GM12865 (cell line): ENCODE measurements around the gene RBM33.

Experiments
- DNase-seq: peaks from one replicate; pipeline ENCODE4 v3.0.0; 2010; ENCODE audit warnings: low read depth
- H3K4me3 ChIP-seq: 2 replicates; pipeline ENCODE4 v1.5.1; 2011; ENCODE audit warnings: mild to moderate bottlenecking, low read depth, low read length, control low read depth
- CTCF ChIP-seq: IDR thresholded peaks from 2 replicates; pipeline ENCODE4 v1.5.1; 2011; ENCODE audit warnings: low read length, control low read depth, low read depth, inconsistent platforms; ENCODE audit not compliant: insufficient read depth; ENCODE audit errors: missing control alignments

RBM33 gene

DNA sequence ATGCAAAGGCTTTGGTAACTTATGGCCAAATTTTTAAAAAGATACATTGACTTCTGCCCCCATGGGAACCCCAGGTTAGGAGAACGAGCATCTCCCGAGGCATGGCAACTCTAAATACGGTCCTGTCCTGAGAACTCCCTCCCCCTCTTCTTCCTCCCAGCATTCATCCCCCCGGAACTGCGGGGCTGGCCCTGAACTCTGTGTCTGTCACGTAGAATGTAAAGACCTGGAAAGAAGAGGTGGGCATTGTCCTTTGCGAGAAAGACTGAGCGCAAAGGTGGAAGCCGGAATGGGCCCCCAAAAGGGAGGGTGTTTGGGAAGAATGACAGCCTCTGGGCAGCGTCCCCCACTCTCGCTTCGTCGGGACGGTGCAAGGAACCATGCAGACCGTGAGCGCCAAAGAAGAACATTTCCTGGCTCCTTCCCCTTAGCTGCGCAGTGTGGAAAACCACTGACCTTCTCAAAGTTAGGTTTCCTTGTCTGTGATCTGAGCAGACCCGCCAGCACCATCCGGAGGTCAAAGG, 146.8 kb downstream of the RBM33 start:
- H3K4me3 ChIP-seq, result no peak overlapping the region
- no peak for TF ChIP-seq CTCF
- no peak for DNase-seq

DNA sequence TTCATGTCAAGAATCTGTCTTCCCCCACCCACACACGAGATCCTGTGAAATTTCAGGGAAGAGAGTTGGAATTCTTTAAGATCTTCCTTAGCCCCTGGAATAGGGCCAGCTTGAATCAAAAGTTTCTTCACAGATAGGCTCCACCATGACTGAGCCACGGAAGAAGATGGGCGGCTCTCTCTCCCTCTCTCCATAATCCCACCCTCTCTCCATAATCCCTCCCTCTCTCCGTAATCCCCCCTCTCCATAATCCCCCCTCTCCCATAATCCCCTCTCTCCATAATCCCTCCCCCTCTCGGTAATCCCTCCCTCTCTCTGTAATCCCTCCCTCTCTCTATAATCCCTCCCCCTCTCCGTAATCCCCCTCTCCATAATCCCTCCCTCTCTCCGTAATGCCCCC, 147.4 kb downstream of the RBM33 start:
- DNase-seq, result no peak
- no peak overlapping the region for H3K4me3 ChIP-seq
- no peak for TF ChIP-seq CTCF

GRCh38 chr7:155792315-155792960, 148.0 kb downstream of the RBM33 start:
- no peak overlapping the region for H3K4me3 ChIP-seq
- no peak for DNase-seq
- no peak for TF ChIP-seq CTCF

GRCh38 chr7:155792999-155793560, 148.6 kb downstream of the RBM33 start:
- no peak for DNase-seq
- TF ChIP-seq CTCF, result no peak
- no peak overlapping the region for H3K4me3 ChIP-seq

GRCh38 chr7:155793720-155794119, 149.3 kb downstream of the RBM33 start:
- no peak overlapping the region for H3K4me3 ChIP-seq
- no peak for DNase-seq
- TF ChIP-seq CTCF, result no peak

- DNase-seq, result no peak
- TF ChIP-seq CTCF, result no peak
- no peak overlapping the region for H3K4me3 ChIP-seq
Observed at GRCh38 chr7:155794196-155794595, 149.7 kb downstream of the RBM33 start.

- no peak overlapping the region for H3K4me3 ChIP-seq
- TF ChIP-seq CTCF, result no peak
- no peak for DNase-seq
Observed at GRCh38 chr7:155795401-155795800, 150.9 kb downstream of the RBM33 start.
